ENCODE data around the gene SLC27A1.
"Not testable (repeated sequence)": the region's sequence is repeated elsewhere in the genome, so short reads cannot be mapped to it uniquely, and the experiment has no call there.

DNA sequence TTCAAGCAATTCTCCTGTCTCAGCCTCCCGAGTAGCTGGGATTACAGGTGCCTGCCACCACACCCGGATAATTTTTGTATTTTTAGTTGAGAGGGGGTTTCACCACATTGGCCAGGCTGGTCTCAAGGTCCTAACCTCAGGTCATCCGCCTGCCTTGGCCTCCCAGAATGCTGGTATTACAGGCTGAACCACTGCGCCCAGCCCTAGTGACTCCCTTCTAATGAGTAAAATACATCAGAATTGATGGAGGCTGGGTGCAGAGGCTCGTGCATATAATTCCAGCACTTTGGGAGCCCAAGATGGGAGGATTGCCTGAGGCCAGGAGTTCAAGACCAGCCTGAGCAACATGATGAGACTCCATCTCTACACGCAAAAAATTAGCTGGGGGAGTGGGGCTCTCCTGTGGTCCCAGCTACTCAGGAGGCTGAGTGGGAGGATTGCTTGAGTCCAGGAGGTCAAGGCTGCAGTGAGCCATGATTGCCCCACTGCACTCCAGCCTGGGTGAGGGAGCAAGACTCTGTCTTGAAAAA, 4.8 kb downstream of the SLC27A1 start:
- TF ChIP-seq, protein P1, sequence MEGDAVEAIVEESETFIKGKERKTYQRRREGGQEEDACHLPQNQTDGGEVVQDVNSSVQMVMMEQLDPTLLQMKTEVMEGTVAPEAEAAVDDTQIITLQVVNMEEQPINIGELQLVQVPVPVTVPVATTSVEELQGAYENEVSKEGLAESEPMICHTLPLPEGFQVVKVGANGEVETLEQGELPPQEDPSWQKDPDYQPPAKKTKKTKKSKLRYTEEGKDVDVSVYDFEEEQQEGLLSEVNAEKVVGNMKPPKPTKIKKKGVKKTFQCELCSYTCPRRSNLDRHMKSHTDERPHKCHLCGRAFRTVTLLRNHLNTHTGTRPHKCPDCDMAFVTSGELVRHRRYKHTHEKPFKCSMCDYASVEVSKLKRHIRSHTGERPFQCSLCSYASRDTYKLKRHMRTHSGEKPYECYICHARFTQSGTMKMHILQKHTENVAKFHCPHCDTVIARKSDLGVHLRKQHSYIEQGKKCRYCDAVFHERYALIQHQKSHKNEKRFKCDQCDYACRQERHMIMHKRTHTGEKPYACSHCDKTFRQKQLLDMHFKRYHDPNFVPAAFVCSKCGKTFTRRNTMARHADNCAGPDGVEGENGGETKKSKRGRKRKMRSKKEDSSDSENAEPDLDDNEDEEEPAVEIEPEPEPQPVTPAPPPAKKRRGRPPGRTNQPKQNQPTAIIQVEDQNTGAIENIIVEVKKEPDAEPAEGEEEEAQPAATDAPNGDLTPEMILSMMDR (IDR thresholded peaks at IDR 0.05; ENCODE audit: extremely low read depth in 1 of 2, insufficient read depth in 1 of 2, low read depth in 1 of 2, low read length in 2 of 2): not testable (repeated sequence)
- TF ChIP-seq MYC (IDR thresholded peaks at IDR 0.05; ENCODE audit: low read depth, low read length); POLR2A (IDR thresholded peaks at IDR 0.05; ENCODE audit: low read depth, low read length); JUN (IDR thresholded peaks at IDR 0.05; ENCODE audit: borderline replicate concordance, insufficient read depth, insufficient read length, low read depth); POLR2AphosphoS5 (IDR thresholded peaks at IDR 0.05; ENCODE audit: insufficient read depth, low read depth, low read length): not testable (repeated sequence)

All from endothelial cell of umbilical vein (primary cell).